IMR-90 (cell line): ENCODE data around the gene AUTS2.

Experiments
- CEBPB ChIP-seq: IDR thresholded peaks from 2 replicates; pipeline ENCODE4 v1.6.1; 2012; ENCODE audit warnings: low read depth, low read length, improper control_type of control experiment
- FOS ChIP-seq: fragments of 150-350 bp; IDR thresholded peaks from 2 replicates; pipeline ENCODE4 v1.6.1; 2016; ENCODE audit warnings: low read depth, low read length
- MXI1 ChIP-seq: IDR thresholded peaks from 2 replicates; pipeline ENCODE4 v1.6.1; 2012; ENCODE audit warnings: low read depth, mild to moderate bottlenecking, low read length, moderate library complexity, borderline replicate concordance
- POLR2A ChIP-seq: IDR thresholded peaks from 2 replicates; pipeline ENCODE4 v1.6.1; 2012; ENCODE audit warnings: mild to moderate bottlenecking, low read depth, low read length
- SMC3 ChIP-seq: fragments of 150-350 bp; IDR thresholded peaks from 2 replicates; pipeline ENCODE4 v1.6.1; 2016; ENCODE audit warnings: low read depth, mild to moderate bottlenecking, antibody characterized with exemption, low read length, moderate library complexity
- TF ChIP-seq, protein P1 (sequence below): conservative IDR thresholded peaks from 2 replicates; pipeline ENCODE4 v1.5.1; 2012; ENCODE audit warnings: mild to moderate bottlenecking, low read depth, low read length, improper control_type of control experiment
- TF ChIP-seq, protein P2 (sequence below): fragments of 150-350 bp; IDR thresholded peaks from 2 replicates; pipeline ENCODE4 v1.6.1; 2017; ENCODE audit warnings: mild to moderate bottlenecking, antibody characterized with exemption, low read length, low read depth
- TF ChIP-seq, protein P3 (sequence below): fragments of 150-350 bp; IDR thresholded peaks from 2 replicates; pipeline ENCODE4 v1.6.1; 2016; ENCODE audit warnings: low read depth, mild to moderate bottlenecking, low read length, moderate library complexity, borderline replicate concordance

DNA sequence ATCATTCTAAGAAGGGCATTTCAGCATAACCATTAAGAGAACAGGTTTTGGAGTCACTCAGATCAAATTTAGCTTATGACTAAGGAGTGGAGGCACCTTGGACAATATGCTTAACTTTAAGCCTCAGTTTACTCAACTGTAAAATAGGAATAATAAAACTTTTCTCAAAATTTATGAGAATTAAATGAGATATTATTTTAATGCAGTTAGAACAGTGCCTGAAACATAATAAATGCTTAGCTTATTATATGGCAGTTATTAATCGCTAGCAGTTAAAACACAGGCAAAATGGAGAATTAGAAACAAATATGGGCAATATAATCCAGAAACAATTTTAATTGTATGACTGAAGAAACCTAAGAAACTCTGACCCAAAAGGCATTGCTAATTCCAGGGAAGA, 2.9 kb upstream of the AUTS2 start:
- TF ChIP-seq, protein P1, sequence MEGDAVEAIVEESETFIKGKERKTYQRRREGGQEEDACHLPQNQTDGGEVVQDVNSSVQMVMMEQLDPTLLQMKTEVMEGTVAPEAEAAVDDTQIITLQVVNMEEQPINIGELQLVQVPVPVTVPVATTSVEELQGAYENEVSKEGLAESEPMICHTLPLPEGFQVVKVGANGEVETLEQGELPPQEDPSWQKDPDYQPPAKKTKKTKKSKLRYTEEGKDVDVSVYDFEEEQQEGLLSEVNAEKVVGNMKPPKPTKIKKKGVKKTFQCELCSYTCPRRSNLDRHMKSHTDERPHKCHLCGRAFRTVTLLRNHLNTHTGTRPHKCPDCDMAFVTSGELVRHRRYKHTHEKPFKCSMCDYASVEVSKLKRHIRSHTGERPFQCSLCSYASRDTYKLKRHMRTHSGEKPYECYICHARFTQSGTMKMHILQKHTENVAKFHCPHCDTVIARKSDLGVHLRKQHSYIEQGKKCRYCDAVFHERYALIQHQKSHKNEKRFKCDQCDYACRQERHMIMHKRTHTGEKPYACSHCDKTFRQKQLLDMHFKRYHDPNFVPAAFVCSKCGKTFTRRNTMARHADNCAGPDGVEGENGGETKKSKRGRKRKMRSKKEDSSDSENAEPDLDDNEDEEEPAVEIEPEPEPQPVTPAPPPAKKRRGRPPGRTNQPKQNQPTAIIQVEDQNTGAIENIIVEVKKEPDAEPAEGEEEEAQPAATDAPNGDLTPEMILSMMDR: no peak
- TF ChIP-seq, protein P2, sequence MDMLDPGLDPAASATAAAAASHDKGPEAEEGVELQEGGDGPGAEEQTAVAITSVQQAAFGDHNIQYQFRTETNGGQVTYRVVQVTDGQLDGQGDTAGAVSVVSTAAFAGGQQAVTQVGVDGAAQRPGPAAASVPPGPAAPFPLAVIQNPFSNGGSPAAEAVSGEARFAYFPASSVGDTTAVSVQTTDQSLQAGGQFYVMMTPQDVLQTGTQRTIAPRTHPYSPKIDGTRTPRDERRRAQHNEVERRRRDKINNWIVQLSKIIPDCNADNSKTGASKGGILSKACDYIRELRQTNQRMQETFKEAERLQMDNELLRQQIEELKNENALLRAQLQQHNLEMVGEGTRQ: no peak
- TF ChIP-seq POLR2A: no peak
- no peak for TF ChIP-seq SMC3
- no peak for TF ChIP-seq FOS
- TF ChIP-seq MXI1: no peak
- no peak for TF ChIP-seq CEBPB
- TF ChIP-seq, protein P3, sequence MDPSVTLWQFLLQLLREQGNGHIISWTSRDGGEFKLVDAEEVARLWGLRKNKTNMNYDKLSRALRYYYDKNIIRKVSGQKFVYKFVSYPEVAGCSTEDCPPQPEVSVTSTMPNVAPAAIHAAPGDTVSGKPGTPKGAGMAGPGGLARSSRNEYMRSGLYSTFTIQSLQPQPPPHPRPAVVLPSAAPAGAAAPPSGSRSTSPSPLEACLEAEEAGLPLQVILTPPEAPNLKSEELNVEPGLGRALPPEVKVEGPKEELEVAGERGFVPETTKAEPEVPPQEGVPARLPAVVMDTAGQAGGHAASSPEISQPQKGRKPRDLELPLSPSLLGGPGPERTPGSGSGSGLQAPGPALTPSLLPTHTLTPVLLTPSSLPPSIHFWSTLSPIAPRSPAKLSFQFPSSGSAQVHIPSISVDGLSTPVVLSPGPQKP: no peak
